MM.1S (cell line): ENCODE measurements around the gene KRT13.

Source experiments
- DNase-seq: peaks from one replicate; pipeline ENCODE4 v3.0.0-alpha.2; 2015
- H2AFZ ChIP-seq: fragments of 300-600 bp; sonication (generic); 2 replicates; pipeline ENCODE4 v1.6.0; 2016; ENCODE audit warnings: antibody characterized with exemption, low read length
- H3F3A ChIP-seq: fragments of 300-600 bp; sonication (generic); 2 replicates; pipeline ENCODE4 v1.6.1; 2016; ENCODE audit warnings: mild to moderate bottlenecking, antibody characterized with exemption, low read length, moderate library complexity, mixed read lengths; ENCODE audit not compliant: insufficient read depth
- H3K27ac ChIP-seq: fragments of 300-600 bp; sonication (generic); 2 replicates; pipeline ENCODE4 v1.5.1; 2016; ENCODE audit warnings: mild to moderate bottlenecking, low read length
- H3K27me3 ChIP-seq: fragments of 300-600 bp; sonication (generic); replicated peaks from 2 replicates; pipeline ENCODE4 v1.6.0; 2016; ENCODE audit warnings: low read length; ENCODE audit not compliant: insufficient read depth
- H3K36me3 ChIP-seq: fragments of 300-600 bp; sonication (generic); replicated peaks from 2 replicates; pipeline ENCODE4 v1.6.1; 2016; ENCODE audit warnings: mild to moderate bottlenecking, low read length, mixed read lengths; ENCODE audit not compliant: insufficient read depth
- H3K4me1 ChIP-seq: fragments of 300-600 bp; sonication (generic); 2 replicates; pipeline ENCODE4 v1.6.1; 2016; ENCODE audit warnings: low read length, mixed read lengths
- H3K4me2 ChIP-seq: fragments of 300-600 bp; sonication (generic); 2 replicates; pipeline ENCODE4 v1.6.0; 2016; ENCODE audit warnings: low read depth, low read length
- H3K4me3 ChIP-seq: fragments of 300-600 bp; sonication (generic); 2 replicates; pipeline ENCODE4 v1.5.1; 2016; ENCODE audit warnings: low read length, mixed read lengths
- H3K79me2 ChIP-seq: fragments of 300-600 bp; sonication (generic); 2 replicates; pipeline ENCODE4 v1.6.1; 2016; ENCODE audit warnings: mixed run types, low read length, mixed read lengths
- H3K9ac ChIP-seq: fragments of 300-600 bp; sonication (generic); 2 replicates; pipeline ENCODE4 v1.6.1; 2016; ENCODE audit warnings: low read length, mixed read lengths
- H3K9me2 ChIP-seq: fragments of 300-600 bp; sonication (generic); replicated peaks from 2 replicates; pipeline ENCODE4 v1.6.1; 2016; ENCODE audit warnings: mild to moderate bottlenecking, low read length, mixed read lengths; ENCODE audit not compliant: insufficient read depth
- H3K9me3 ChIP-seq: fragments of 300-600 bp; sonication (generic); replicated peaks from 2 replicates; pipeline ENCODE4 v1.6.1; 2016; ENCODE audit warnings: mild to moderate bottlenecking, low read length, mixed read lengths; ENCODE audit not compliant: insufficient read depth
- H4K20me1 ChIP-seq: fragments of 300-600 bp; sonication (generic); 2 replicates; pipeline ENCODE4 v1.6.1; 2016; ENCODE audit warnings: mild to moderate bottlenecking, low read length, moderate library complexity, mixed read lengths; ENCODE audit not compliant: insufficient read depth
- CTCF ChIP-seq: fragments of 300-600 bp; sonication (generic); IDR thresholded peaks from 2 replicates; pipeline ENCODE4 v1.5.1; 2016; ENCODE audit warnings: antibody characterized with exemption, low read length, mixed read lengths
- EZH2 ChIP-seq: fragments of 300-600 bp; sonication (generic); optimal IDR thresholded peaks from 2 replicates; pipeline ENCODE3; 2017; ENCODE audit warnings: low read depth, mild to moderate bottlenecking, antibody characterized with exemption, low read length, mixed read lengths
- EZH2phosphoT487 ChIP-seq: fragments of 300-600 bp; sonication (generic); IDR thresholded peaks from 2 replicates; pipeline ENCODE4 v1.6.1; 2018; ENCODE audit warnings: antibody characterized with exemption, low read length

Gene KRT13

GRCh38 chr17:41467561-41467960, 37.9 kb downstream of the KRT13 start:
- no peaks in the 10 kb centered on the region for H3F3A ChIP-seq
- H4K20me1 ChIP-seq = no peaks in the 10 kb centered on the region
- no peak overlapping the region for H3K4me3 ChIP-seq
- H3K9me2 ChIP-seq = no peaks in the 10 kb centered on the region
- H3K9ac ChIP-seq = no peak overlapping the region
- 0 out of 2 replicates have a peak, but pooled peaks cover 4% of the 10 kb centered on the region for H3K27me3 ChIP-seq
- no peaks in the 10 kb centered on the region for H3K36me3 ChIP-seq
- TF ChIP-seq EZH2 = no peak
- TF ChIP-seq EZH2phosphoT487 = no peak
- no peak for TF ChIP-seq CTCF
- no peak for DNase-seq
- no peak overlapping the region for H2AFZ ChIP-seq
- H3K4me2 ChIP-seq = no peak overlapping the region
- H3K79me2 ChIP-seq = no peaks in the 10 kb centered on the region
- H3K4me1 ChIP-seq = no peaks in the 10 kb centered on the region
- no peak overlapping the region for H3K27ac ChIP-seq
- H3K9me3 ChIP-seq = no peaks in the 10 kb centered on the region

- no peak within 1 kb of the TSS for H3K4me2 ChIP-seq
- TF ChIP-seq EZH2 = no peak
- H3K9me3 ChIP-seq = no peaks in the 10 kb centered on the region
- no peaks in the 10 kb centered on the region for H3K9me2 ChIP-seq
- H3F3A ChIP-seq = no peaks in the 10 kb centered on the region
- no peak within 1 kb of the TSS for H3K27ac ChIP-seq
- H3K79me2 ChIP-seq = no peaks in the 10 kb centered on the region
- no peak for DNase-seq
- H3K9ac ChIP-seq = no peak within 1 kb of the TSS
- H3K27me3 ChIP-seq = 0 out of 2 replicates have a peak, but pooled peaks cover 4% of the 10 kb centered on the region
- H4K20me1 ChIP-seq = no peaks in the 10 kb centered on the region
- no peaks in the 10 kb centered on the region for H3K4me1 ChIP-seq
- no peak within 1 kb of the TSS for H2AFZ ChIP-seq
- H3K4me3 ChIP-seq = no peak within 1 kb of the TSS
- no peaks in the 10 kb centered on the region for H3K36me3 ChIP-seq
Measured at GRCh38 chr17:41466988-41467387, 38.4 kb downstream of the KRT13 start, which contains the start of gene KRT32. KRT32 (minus strand) TSS chr17:41467386; CDS start chr17:41467325, 61 bp downstream.

- Histone ChIP-seq H3F3A (no peaks in the 10 kb centered on the region), H2AFZ (no peak overlapping the region), H3K9me2 (no peaks in the 10 kb centered on the region), H3K4me1 (no peaks in the 10 kb centered on the region), H3K36me3 (no peaks in the 10 kb centered on the region), H3K4me3 (no peak overlapping the region), H3K27me3 (0 out of 2 replicates have a peak, but pooled peaks cover 4% of the 10 kb centered on the region), H3K9me3 (no peaks in the 10 kb centered on the region), H3K4me2 (no peak overlapping the region), H3K27ac (no peak overlapping the region), H4K20me1 (no peaks in the 10 kb centered on the region), H3K79me2 (no peaks in the 10 kb centered on the region), H3K9ac (no peak overlapping the region)
- TF ChIP-seq CTCF = no peak
- no peak for TF ChIP-seq EZH2phosphoT487
- TF ChIP-seq EZH2 = no peak
- DNase-seq = no peak
Measured at GRCh38 chr17:41464682-41465081, 40.7 kb downstream of the KRT13 start.

- Histone ChIP-seq H3K9ac (no peak overlapping the region), H3K27ac (no peak overlapping the region), H3K4me3 (no peak overlapping the region), H3K9me3 (no peaks in the 10 kb centered on the region), H2AFZ (no peak overlapping the region), H3K4me2 (no peak overlapping the region), H3K79me2 (no peaks in the 10 kb centered on the region), H3K4me1 (no peaks in the 10 kb centered on the region), H3F3A (no peaks in the 10 kb centered on the region), H3K9me2 (no peaks in the 10 kb centered on the region), H3K27me3 (0 out of 2 replicates have a peak, but pooled peaks cover 4% of the 10 kb centered on the region), H3K36me3 (no peaks in the 10 kb centered on the region), H4K20me1 (no peaks in the 10 kb centered on the region)
- TF ChIP-seq CTCF = no peak
- no peak for TF ChIP-seq EZH2phosphoT487
- TF ChIP-seq EZH2 = no peak
- no peak for DNase-seq
Measured at GRCh38 chr17:41464173-41464572, 41.2 kb downstream of the KRT13 start.
